GF-D8 (cell line): ENCODE data around the gene PRRG2.
"Not testable (repeated sequence)": the region's sequence is repeated elsewhere in the genome, so short reads cannot be mapped to it uniquely, and the experiment has no call there.

Experiments
- DNase-seq: peaks from one replicate; lab custom pipeline; 2025; lab: John Stamatoyannopoulos, UW

The PRRG2 gene

DNA sequence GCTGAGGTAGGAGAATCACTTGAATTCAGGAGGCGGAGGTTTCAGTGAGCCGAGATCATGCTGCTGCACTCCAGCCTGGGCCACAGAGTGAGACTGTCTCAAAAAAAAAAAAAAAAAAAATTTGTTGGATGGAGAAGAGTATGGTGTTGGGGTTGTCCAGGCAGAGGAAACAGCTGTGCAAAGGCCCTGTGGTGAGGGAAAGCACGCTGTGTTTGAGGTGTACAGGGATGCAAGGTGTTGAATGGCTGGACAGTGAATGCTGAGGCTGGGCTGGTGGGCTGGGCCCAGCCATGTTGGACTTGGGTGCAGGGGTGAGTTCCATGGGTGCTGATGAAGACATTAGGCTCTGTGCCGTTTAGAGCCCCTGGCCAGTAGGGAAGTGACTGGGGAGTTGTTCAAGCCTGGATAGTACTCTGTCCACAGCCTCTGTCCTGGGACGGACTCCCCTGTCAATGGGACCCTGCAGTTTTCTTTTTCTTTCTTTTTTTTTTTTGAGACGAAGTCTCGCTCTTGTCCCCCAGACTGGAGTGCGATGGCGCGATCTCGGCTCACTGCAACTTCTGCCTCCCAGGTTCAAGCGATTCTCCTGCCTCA, 28.5 kb downstream of the PRRG2 start:
- no peak for DNase-seq

- DNase-seq: no peak
Observed at GRCh38 chr19:49613374-49613773, 32.3 kb downstream of the PRRG2 start.

DNA sequence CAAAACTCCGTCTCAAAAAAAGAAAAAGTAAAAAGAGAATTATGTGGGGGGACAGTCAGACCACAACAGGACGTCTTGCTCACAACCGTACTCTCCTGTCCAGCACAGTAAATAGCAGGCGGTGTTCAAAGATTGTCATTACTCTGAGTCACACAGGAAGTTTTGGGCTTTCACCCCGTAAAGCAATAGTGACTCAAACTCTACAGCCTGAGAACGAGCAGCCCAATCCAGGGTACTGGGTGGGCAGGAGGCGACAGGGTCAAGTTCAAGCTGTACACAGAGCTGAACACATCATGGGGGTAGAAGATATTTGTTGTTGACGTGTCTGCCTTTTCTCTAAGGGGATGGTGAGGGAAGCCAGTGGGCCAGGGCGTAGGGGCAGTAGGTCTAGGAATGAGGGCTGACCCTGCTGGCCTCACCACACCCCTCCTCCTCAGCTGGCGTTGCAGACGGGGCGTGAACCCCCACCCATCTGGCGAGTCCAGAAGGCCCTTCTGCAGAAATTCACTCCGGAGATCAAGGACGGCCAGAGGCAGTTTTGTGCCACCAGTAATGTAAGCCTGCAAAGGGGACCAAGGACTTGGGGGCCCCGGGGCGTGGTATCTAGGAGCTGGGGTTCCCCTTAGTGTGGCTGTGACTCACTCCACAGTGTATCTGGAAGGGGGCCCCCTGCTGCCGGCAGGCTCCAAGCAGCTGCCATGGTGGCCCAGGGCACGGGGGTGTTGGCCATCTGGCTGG, 33.1 kb downstream of the PRRG2 start:
- no peak for DNase-seq

- no peak for DNase-seq
Observed at GRCh38 chr19:49615861-49616260, 34.7 kb downstream of the PRRG2 start.

- no peak for DNase-seq
Observed at GRCh38 chr19:49616532-49616931, 35.4 kb downstream of the PRRG2 start.

GRCh38 chr19:49616945-49617344, 35.8 kb downstream of the PRRG2 start:
- DNase-seq: no peak

- DNase-seq: not testable (repeated sequence)
Observed at GRCh38 chr19:49617860-49618259, 36.7 kb downstream of the PRRG2 start.

DNA sequence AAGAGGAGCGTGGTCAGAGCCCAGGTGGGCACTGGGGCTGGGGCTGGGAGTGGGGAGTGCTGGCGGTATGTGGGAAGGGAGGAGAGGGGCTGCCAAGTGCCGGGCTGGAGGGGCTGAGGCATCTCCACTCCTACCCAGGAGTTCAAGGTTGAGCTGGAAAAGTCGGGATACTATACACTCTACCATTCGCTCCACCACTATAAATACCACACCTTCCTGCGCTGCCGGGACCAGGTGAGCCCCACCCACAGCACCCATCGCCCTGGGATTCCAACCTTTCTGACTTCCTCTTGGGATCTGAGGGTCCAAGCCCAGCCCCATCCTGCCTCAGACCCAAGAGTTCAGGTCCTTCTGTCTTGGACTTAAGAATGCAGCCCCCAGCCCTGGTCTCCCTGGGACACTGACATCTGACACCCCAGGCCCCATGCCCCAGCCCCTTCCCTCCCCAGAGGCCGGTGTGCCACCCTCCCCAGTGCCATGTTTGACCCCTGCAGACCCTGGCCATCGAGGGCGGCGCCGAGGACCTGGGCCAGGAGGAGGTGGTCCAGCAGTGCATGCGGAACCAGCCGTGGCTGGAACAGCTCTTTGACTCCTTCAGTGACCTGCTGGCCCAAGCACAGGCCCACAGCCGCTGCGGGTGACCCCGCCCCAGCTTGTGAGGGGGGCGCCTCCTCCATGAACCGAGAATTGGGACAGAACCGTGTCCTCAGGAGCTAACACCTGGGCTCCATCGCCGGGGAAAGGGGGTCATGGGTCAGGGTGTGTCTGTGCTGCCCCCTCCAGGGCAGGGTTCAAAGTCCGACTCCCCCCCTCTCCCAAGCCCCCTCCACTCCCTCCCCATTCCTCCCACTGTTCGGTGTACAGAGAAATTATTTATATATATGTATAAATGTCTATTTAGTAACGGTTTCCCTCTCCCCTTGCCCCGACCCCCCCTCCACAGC, 44.1 kb downstream of the PRRG2 start:
- DNase-seq: no peak

GRCh38 chr19:49626226-49626625, 45.1 kb downstream of the PRRG2 start:
- no peak for DNase-seq

- DNase-seq: no peak
Observed at GRCh38 chr19:49629659-49630058, 48.5 kb downstream of the PRRG2 start.

- DNase-seq: no peak
Observed at GRCh38 chr19:49631014-49631588, 50.0 kb downstream of the PRRG2 start.

DNA sequence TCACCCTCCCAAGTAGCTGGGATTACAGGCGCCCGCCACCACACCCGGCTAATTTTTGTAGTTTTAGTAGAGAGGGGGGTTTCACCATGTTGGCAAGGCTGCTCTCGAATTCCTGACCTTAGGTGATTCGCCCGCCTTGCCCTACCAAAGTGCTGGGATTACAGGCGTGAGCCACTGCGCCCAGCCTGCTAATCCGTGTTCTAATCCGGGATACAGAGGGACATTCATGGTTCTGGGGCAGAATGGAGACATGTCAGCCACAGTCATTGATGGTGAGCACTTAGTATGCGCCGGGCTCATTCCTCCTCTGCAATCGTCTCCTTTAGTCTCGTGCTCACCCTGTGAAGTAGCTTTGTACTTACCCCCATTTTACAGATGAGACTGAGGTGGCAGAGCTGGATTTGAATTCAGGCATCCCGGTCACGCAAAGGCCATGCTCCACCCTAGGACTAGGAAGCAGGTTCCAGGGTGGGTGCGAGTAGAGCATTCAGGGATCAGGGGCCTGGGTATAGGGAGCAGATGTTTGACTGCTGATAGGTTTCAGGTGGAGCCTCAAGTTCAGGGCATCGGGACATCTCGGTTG, 50.6 kb downstream of the PRRG2 start:
- no peak for DNase-seq

DNA sequence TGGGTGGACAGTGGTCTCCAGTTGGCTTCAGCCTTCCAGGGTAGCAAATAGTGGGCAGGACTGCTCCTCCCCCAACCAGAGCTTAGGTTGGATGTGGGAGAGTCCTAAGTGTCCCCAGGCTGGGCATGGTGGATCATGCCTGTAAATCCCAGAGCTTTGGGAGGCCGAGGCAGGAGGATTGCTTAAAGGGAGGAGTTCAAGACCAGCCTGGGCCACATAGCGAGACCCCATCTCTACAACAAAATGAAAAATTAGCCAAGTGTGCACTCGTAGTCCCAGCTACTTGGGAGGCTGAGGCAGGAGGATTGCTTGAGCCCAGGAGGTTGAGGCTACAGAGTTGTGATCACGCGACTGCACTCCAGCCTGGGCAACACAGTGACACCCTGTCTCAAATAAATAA, 51.5 kb downstream of the PRRG2 start:
- DNase-seq: no peak

GRCh38 chr19:49633273-49633672, 52.2 kb downstream of the PRRG2 start:
- not testable (repeated sequence) for DNase-seq

GRCh38 chr19:49635530-49636232, 54.6 kb downstream of the PRRG2 start:
- no peak for DNase-seq

GRCh38 chr19:49636233-49636932, 55.3 kb downstream of the PRRG2 start:
- DNase-seq: no peak

DNA sequence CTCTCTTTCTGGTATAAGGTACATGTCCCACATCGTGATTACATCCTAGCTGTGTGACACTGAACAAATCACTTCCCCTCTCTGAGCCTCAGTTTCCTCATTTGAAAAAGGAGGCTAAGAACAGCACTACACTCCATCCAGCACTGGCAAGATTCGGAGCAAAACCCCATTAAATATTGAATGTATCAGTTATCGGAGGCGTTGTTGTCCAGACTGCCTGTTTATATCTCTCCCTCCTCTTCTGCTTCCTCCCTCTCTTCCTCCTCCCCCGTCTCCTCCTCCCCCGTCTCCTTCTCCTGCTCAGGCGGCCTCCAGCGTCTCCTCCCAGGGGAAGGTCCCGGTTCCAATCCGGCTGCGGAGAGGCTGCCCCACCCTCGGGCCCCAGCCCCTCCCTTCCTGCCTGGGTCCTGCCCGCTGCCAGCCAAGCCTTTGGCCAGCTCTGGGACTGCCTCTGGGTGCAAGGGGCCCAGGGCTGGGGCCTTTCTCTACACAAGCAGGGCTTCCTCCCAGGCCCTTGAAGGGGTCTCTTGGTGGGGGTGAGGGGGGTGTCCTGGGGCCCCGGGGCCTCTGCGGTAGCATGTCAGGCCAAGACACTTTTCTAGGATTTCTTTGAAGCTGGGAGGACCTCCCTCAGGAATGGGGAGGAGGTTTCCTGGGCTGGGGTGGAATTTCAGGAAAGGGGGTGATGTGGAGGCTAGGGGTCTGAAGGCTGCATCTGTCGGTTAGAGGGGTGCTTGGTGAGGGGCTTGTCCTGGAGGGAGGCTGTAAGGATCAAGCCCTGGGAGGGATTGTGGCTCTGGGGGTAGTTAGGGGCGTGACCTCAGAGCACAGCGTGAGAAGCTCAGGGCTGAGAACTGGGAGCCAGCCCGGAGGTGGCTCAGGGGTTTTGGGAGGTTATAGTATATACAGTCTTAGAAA, 57.0 kb downstream of the PRRG2 start:
- DNase-seq: no peak

GRCh38 chr19:49639401-49640112, 58.4 kb downstream of the PRRG2 start:
- no peak for DNase-seq
